Omental fat pad (tissue), 4 donors: Measurements from ENCODE around the gene ACADSB. TPM values are rescaled to one million over a fixed set of nuclear protein-coding genes. Genes with fewer than 3 reads are reported as not detected.

ENCODE experiments used
- ATAC-seq: fragments of 150-250 bp; one replicate; pipeline ENCODE4 v1.9.1; 2016; ENCODE audit warnings: mild to moderate bottlenecking, moderate library complexity; ENCODE audit not compliant: low FRiP score
- DNase-seq: peaks from one replicate; pipeline ENCODE4 v3.0.0-alpha.2; 2019; ENCODE audit warnings: low spot score
- total RNA-seq, 4 donors: library from RNA; depleted of rRNA; stranded (reverse); fragments of >200 nt; gene quantifications; one replicate each; pipeline ENCODE4 v1.1.0, GENCODE V29; 2016
- TF ChIP-seq, protein P1 (sequence below), 3 donors: fragments of 450-650 bp; IDR thresholded peaks; one replicate each; pipeline ENCODE4 v1.5.1; 2016 to 2017; ENCODE audit warnings: antibody characterized with exemption in 3 of 3, mild to moderate bottlenecking in 3 of 3, moderate library complexity in 2 of 3

Gene ACADSB
- total RNA-seq, 4 donors from 2014 or later = 8.6 to 17.2 (median 12.8) TPM

DNA sequence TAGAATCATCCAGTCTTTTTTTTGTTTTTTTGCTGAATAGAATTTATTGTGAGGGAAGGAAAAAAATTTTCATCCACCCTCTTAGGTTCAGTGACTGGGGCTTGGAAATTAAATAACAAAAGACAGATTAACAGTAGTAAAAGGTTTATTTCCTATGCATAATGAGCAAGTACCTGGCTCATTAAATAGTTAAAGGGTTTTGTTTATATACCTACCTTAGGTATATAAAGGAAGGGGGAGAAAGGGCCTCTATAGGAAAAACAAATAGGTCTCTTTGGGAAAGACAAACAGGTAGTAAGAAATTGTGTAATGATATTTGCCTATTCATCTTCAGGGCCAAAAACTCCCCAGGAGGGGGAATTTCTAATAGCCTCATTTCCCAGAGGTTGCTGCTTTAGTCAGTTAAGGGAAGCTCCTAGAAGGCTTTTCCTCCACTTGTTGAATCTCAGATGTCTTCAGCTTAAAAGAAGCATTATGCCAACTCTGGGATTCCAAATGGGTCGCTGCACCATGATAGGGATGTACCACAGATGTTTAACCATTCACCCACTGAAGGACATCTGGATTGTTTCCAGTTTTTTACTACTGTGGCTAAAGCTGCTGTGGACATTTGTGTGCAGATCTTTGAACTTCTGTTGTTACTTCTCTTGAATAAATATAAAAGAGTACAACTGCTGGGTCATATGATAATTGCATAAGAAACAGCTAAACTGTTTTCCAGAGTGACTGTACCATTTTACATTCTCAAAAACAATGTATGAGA is 11.3 kb downstream of the ACADSB start:
- DNase-seq = no peak
- no peak for ATAC-seq
- TF ChIP-seq, protein P1, sequence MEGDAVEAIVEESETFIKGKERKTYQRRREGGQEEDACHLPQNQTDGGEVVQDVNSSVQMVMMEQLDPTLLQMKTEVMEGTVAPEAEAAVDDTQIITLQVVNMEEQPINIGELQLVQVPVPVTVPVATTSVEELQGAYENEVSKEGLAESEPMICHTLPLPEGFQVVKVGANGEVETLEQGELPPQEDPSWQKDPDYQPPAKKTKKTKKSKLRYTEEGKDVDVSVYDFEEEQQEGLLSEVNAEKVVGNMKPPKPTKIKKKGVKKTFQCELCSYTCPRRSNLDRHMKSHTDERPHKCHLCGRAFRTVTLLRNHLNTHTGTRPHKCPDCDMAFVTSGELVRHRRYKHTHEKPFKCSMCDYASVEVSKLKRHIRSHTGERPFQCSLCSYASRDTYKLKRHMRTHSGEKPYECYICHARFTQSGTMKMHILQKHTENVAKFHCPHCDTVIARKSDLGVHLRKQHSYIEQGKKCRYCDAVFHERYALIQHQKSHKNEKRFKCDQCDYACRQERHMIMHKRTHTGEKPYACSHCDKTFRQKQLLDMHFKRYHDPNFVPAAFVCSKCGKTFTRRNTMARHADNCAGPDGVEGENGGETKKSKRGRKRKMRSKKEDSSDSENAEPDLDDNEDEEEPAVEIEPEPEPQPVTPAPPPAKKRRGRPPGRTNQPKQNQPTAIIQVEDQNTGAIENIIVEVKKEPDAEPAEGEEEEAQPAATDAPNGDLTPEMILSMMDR (IDR thresholded peaks at IDR 0.05) = no peak

DNA sequence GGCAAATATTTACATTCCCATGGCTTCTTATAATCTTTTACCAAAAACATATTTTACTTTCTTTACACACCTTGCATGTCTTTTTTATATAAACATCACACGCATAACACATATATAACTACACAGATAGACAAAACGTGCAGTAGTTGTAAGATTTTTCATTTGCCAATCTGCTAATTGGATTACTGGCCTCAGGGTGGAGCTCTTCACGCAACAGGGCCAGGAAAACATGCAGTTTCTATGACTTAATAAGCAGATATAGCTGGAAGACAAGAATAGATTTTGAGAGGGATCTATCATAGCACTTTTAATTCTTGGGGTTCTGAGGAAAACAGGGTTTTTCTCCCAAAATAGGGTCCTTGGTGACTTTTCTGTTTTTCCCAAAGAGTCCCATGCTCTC is 12.7 kb downstream of the ACADSB start:
- TF ChIP-seq, protein P1 (IDR thresholded peaks at IDR 0.05) = no peak
- DNase-seq = no peak
- no peak for ATAC-seq

DNA sequence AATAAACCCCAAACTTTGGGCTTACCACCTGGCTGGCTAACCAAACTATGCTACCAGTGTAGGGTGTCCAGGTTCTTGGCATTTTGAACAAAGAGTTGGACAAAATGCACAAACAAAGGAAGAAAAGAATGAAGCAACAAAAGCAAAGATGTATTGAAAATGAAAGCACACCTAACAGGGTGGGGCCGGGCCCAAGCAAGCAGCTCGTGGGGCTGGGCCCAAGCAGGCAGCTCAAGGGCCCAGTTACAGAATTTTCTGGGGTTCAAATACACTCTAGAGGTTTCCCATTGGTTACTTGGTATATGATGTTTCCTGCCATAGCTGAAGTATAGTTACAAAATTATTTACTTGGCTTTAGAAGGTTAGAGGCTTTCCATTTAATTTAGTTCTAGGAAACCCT is 15.7 kb downstream of the ACADSB start:
- TF ChIP-seq, protein P1 (IDR thresholded peaks at IDR 0.05) = no peak
- DNase-seq (no peak), ATAC-seq (no peak)

DNA sequence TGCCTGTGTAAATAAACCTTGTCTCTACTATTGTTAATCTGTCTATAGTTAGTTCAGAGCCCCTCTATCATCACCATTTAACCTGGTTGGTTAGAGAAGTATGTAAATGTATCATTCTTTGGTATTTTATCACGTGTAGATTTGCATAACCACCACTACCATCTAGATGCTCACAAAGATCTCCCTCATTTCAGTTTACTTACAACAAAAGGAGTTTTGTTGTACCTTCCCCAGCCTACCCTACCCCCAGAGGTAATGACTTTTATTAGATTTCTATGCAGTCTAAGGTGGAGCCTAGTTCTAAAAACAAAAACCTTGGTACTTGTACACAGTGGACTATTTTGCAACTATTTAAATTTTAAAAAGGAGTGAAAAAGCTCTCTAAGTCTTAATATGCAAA is 17.5 kb downstream of the ACADSB start:
- TF ChIP-seq, protein P1 (IDR thresholded peaks at IDR 0.05) = no peak
- no peak for DNase-seq
- no peak for ATAC-seq

DNA sequence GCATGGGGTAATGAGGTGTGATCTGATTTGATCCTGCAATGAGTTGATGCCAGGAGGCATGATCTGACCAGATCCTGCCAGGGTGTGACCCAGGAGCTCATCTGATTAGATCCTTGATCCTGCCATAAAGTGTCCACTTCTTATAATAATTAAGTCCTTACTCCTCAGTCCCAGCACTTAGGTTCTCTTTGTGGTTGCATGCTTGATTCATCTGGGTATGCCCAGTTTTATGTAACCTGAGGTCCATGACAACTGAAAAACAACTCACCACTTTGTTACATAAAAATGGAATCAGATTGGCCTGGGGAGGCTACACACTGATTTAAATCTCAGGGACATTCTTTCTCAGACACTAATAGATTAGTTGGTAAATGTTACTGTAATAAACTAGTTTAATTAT is 19.1 kb downstream of the ACADSB start:
- DNase-seq (no peak), ATAC-seq (no peak)
- TF ChIP-seq, protein P1 (IDR thresholded peaks at IDR 0.05) = no peak

DNA sequence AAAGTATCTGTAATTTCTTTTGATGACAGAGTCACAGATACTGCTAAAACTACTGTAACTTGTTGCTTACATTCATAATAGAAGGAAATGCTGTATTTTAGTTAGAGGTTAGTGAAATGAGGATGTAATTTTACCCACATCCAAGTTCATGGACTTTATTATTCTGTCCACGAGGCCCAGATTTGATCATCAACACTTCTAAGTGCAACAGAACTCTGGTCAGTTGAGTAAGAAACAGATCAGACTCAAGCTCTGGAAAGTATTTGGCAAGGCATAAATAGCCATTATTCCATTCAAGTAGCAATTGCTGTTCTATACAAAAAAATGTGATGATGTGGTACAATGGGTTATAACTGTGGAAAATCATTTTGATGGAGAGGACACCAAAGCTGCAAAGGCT is 22.3 kb downstream of the ACADSB start:
- TF ChIP-seq, protein P1 (IDR thresholded peaks at IDR 0.05) = no peak
- DNase-seq (no peak), ATAC-seq (no peak)

DNA sequence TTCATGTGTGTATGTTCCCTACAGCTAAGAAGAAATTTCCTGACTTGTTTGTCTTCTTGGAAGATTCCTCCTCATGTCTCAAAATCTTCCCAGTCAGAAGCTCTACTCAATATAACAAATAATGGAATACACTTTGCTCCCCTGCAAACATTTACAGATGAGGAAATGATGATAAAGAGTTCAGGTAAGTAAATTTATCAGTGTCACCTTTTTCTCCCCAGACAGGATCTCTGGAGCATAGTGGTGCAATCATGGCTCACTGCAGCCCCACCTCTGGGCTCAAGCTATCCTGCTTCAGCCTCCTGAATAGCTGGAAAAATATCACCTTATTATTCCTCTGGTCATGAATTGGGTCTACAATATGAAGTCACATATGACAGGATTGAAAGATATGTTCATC is 25.5 kb downstream of the ACADSB start:
- TF ChIP-seq, protein P1 (IDR thresholded peaks at IDR 0.05) = no peak
- DNase-seq = no peak
- ATAC-seq = no peak
